ENCODE data around the gene TMTC2.

- no peak for TF ChIP-seq CTCF (IDR thresholded peaks at IDR 0.05; ENCODE audit: poor library complexity)
- no peak for TF ChIP-seq EZH2 (IDR thresholded peaks at IDR 0.05; ENCODE audit: borderline replicate concordance)
Observed at GRCh38 chr12:82746668-82747067, 60.0 kb downstream of the TMTC2 start.

All from hepatocyte (in vitro differentiated cells).